Coronary artery (tissue), 2 donors: ENCODE measurements around the gene MSRB2.
"Not testable (repeated sequence)": the region's sequence is repeated elsewhere in the genome, so short reads cannot be mapped to it uniquely, and the experiment has no call there.

Source experiments
- DNase-seq: peaks from one replicate; pipeline ENCODE4 v3.0.0-alpha.2; 2017; ENCODE audit warnings: low spot score
- H3K27ac ChIP-seq, 2 donors: fragments of 200-600 bp; sonication (generic); one replicate each; pipeline ENCODE4 v1.5.1; 2016 to 2019
- H3K4me3 ChIP-seq: fragments of 200-600 bp; sonication (generic); 2 replicates; pipeline ENCODE4 v1.5.1; 2016; ENCODE audit warnings: mild to moderate bottlenecking, moderate library complexity
- CTCF ChIP-seq: fragments of 200-600 bp; sonication (generic); IDR thresholded peaks from one replicate; pipeline ENCODE4 v1.5.1; 2019; ENCODE audit warnings: antibody characterized with exemption

Gene MSRB2

DNA sequence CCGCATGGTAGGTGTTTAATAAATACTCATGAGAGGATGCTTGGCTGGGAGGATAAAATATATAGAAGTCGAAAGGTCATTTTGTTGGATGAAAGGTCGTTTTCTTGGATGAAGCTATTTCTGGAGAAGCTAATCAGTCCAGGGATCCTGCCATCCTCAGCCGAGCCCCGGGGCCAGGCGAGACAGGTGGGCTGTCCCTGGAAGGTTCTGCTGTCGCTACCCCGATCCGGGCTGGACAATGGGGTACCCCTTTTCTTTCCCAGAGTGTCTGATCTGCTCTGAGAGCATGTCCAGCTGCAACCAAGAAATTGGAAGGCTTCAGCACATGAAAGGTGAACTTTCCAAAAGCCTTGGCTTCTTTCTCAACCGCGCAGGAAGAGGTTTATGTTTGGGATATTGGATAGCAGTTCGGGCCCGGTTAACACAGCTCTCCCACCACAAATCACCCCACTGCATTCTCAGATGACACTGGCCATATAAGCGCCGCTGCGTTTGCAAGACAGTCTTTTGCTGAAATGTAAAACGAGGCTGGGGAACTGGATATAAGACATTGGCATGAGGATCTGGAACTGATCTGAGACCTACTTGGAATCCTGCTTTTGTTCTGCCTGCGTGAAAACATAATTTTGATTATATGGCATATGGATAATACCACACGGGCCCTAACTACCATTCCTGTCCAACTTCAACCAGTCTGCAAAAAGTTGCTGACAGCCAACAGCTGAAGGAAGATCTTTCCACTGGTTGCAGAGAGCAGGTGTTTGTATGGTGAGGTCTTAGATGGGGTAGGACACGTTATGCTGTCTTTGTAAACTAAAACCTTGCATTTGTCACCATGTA, 31.2 kb upstream of the MSRB2 start:
- Histone ChIP-seq H3K4me3 (no peak overlapping the region), H3K27ac (no peak overlapping the region)
- no peak for TF ChIP-seq CTCF

DNA sequence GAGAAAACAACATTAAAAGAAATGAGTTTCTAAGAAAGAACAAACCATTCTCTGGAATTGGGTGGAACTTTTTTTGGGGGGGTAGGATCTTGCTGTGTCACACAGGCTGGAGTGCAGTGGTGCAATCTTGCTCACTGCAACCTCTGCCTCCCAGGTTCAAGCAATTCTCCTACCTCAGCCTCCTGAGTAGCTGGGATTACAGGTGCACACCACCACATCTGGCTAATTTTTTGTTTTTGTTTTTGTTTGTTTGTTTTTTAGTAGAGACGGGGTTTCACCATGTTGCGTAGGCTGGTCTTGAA, 30.6 kb upstream of the MSRB2 start:
- H3K4me3 ChIP-seq, DNase-seq: not testable (repeated sequence)
- H3K27ac ChIP-seq, result peak overlapping the region in 1 of 2 donors; percentile 68

More for the DNA sequence above, 31.2 kb upstream of the MSRB2 start:
- DNase-seq, result no peak

DNA sequence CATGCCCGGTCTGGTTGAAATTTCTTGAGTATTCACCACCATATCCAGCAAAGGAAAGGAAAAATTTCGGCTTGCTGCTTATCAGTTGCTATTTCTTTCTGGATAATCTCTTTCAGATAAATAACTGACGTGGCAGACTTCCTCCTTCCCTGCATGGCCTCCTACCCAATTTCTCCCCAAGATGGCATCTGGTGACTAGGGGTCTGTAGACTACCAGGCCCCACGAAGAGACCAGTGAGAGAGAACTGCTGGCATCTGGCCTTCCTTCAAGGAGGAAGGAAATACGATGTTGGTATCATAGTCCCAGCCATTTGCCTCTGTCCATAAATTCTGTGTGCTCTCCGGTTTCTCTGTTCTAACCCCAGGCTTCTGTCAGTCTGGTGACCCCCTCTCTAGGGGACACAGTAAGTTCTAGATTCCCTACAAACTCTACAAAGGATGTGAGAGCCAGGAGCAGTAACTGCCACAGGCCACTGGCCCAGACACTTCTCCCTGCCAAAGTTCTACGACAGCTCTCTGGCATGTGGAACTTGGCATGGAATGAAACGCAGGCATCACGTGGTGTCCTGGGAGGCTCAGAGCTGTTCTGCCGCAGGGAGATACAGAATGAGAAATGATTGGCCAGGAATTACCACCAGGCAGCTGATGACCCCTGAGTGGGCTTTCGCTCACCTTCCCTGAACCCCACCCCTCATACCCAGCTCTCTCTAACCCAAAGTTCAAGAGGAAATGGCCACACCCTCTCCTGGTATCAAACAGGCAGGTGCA, 30.0 kb upstream of the MSRB2 start:
- DNase-seq, result peak; percentile 85
- no peak for TF ChIP-seq CTCF
- no peak overlapping the region for H3K4me3 ChIP-seq
- H3K27ac ChIP-seq, result peak overlapping the region in 1 of 2 donors; percentile 68

- no peak overlapping the region for H3K4me3 ChIP-seq
- no peak overlapping the region for H3K27ac ChIP-seq
- TF ChIP-seq CTCF, result no peak
- no peak for DNase-seq
Measured at GRCh38 chr10:23067337-23067736, 28.0 kb upstream of the MSRB2 start.

DNA sequence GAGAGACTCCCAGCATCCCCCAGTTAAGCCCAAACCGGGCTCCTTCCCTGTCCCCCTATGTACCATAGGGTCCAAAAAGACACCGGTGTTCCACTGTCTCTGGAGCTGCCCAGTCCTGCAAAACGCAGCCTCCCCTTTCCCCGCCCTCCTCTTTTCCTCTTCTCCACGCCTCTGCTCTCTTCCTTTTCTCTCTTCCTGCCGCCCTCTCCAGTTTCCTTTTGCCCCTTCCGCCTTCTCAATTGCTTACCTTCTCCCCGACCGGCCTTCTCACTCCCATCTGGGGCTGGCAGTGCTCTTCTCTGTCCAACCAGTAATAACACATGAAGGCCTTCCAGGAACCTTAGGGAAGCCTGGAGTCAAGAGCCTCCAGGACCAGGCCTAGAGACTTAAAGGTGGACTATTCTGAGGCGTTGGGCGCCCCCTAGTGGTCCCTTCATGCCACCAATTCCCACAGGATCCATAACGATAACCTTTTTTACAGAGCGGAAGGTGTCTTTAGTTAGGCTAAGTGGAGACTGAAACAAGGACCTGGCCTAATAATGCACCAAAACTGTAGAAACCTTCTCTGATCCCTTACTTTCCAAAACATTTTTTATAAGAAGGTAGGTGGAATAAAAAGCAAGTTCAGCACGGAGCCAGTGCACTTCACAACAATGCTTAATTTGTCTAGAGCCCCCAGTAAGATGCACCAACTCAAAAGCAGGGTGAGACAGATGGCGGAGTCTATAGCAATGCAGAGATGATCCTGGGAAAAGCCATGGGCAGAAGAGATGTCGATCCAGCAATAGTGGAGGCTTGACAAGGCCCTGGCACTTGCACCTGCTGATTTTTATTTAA, 27.2 kb upstream of the MSRB2 start:
- no peak for DNase-seq
- no peak overlapping the region for H3K27ac ChIP-seq
- H3K4me3 ChIP-seq, result no peak overlapping the region
- TF ChIP-seq CTCF, result peak; percentile 76

DNA sequence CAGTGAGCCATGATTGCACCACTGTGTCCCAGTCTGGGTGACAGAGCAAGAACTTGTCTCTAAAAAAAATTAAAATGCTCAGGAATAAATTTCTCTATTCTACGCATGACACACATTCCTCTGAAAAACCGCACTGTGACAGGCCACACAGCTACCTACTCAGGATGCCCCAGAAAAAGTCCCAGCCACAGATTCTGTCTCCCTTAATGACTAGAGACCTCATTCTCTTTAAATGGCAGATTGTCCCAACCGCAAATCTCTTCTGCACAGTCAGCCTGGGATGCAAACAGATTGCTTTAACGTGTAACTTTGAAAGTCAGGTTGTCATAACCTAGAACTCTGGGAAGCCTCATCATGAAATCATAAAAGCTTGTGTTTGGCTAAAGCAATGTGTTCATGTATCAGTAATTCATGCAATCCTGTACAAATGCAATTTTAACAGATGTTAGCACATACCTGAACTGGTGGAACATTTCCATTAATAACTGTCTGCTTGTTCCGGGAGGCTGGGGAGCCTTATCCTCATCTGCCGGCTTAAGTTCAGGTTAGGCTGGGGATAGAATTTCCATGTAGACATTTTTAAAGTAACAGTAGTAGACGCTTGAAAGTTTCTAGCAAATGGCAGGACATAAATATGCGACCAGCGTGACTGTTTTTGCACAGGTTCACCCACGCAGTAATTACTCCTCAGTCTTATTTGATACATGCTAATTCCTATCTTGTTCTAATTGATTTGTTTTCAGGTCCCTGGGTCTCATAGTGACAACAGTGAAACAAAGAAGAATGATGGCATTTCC, 26.2 kb upstream of the MSRB2 start:
- TF ChIP-seq CTCF, result no peak
- Histone ChIP-seq H3K27ac (no peak overlapping the region), H3K4me3 (no peak overlapping the region)
- no peak for DNase-seq

DNA sequence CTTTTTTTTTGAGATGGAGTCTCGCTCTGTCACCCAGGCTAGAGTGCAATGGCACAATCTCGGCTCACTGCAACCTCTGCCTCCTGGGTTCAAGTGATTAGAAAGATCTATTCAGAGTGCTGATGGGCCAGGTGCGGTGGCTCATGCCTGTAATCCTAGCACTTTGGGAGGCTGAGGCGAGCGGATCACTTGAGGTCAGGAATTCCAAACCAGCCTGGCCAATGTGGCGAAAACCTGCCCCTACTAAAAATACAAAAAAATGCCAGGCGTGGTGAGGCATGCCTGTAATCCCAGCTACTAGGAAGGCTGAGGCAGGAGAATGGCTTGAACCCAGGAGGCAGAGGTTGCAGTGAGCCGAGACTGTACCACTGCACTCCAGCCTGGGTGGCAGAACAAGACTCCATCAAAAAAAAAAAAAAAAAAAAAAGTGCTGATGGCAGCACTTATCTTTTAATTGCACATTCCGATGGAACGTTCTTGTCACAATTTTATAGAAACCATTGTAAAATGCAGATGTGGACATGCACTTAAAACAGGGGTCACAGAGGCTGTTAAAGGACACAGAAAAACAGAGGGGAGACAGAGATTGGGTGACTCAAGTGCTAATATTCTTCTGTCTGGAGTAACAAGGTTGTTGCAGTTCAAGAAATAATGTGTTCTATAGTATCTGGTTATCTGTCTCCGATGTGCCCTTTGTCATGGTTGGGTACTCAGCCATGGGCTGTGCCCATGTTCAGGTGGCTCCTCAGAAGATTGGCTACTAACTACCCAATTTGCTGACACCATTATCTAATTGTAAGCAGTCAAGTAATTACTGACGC, 25.1 kb upstream of the MSRB2 start:
- H3K4me3 ChIP-seq, DNase-seq, H3K27ac ChIP-seq: not testable (repeated sequence)
